Fibroblast of skin of left biceps (primary cell): ENCODE measurements around the gene CD93.

Experiments used
- DNase-seq, 2 experiments: peaks; one replicate each; pipeline ENCODE4 v3.0.0-alpha.2; 2013; ENCODE audit warnings: low read depth in 2 of 2

CD93 gene

GRCh38 chr20:23099791-23100719 is 13.9 kb upstream of the CD93 start:
- DNase-seq, result no peak

- DNase-seq, result no peak
Measured at GRCh38 chr20:23097636-23098580, 11.8 kb upstream of the CD93 start.

GRCh38 chr20:23096986-23097520 is 10.9 kb upstream of the CD93 start:
- DNase-seq, result no peak

GRCh38 chr20:23096097-23096496 is 10.0 kb upstream of the CD93 start:
- no peak for DNase-seq

GRCh38 chr20:23095499-23095898 is 9.4 kb upstream of the CD93 start:
- no peak for DNase-seq

- no peak for DNase-seq
Measured at GRCh38 chr20:23094927-23095326, 8.8 kb upstream of the CD93 start.

GRCh38 chr20:23094213-23094896 is 8.2 kb upstream of the CD93 start:
- DNase-seq, result no peak

GRCh38 chr20:23093613-23094012 is 7.5 kb upstream of the CD93 start:
- no peak for DNase-seq

- no peak for DNase-seq
Measured at GRCh38 chr20:23092861-23093495, 6.9 kb upstream of the CD93 start.

- DNase-seq, result no peak
Measured at GRCh38 chr20:23092384-23092756, 6.2 kb upstream of the CD93 start.

GRCh38 chr20:23091721-23092383 is 5.7 kb upstream of the CD93 start:
- no peak for DNase-seq

GRCh38 chr20:23090878-23091277 is 4.8 kb upstream of the CD93 start:
- no peak for DNase-seq

GRCh38 chr20:23090147-23090546 is 4.0 kb upstream of the CD93 start:
- no peak for DNase-seq

- DNase-seq, result no peak
Measured at GRCh38 chr20:23088866-23089265, 2.7 kb upstream of the CD93 start.

- no peak for DNase-seq
Measured at GRCh38 chr20:23087587-23088251, 1.6 kb upstream of the CD93 start.

- DNase-seq, result no peak
Measured at GRCh38 chr20:23086931-23087411, 847 bp upstream of the CD93 start.

- no peak for DNase-seq
Measured at GRCh38 chr20:23085436-23086055, 578 bp downstream of the CD93 start.

GRCh38 chr20:23084845-23085365 is 1.2 kb downstream of the CD93 start:
- no peak for DNase-seq

GRCh38 chr20:23084282-23084844 is 1.8 kb downstream of the CD93 start:
- no peak for DNase-seq
